H1 (cell line): ENCODE measurements around the gene FAR2. TPM values are rescaled to one million over a fixed set of nuclear protein-coding genes. Genes with fewer than 3 reads are reported as not detected.

ENCODE experiments used
- PHF8 ChIP-seq: fragments of 200-600 bp; sonication (generic); conservative IDR thresholded peaks from 2 replicates; pipeline ENCODE4 v1.7.1; 2012; ENCODE audit warnings: low read depth, mild to moderate bottlenecking, inconsistent platforms, low read length, moderate library complexity
- TEAD4 ChIP-seq: IDR thresholded peaks from 2 replicates; pipeline ENCODE4 v1.6.1; 2012; ENCODE audit warnings: low read depth, low read length, inconsistent platforms, mixed read lengths
- polyA plus RNA-seq, 7 experiments: library from polyadenylated mRNA; depleted of rRNA in 3 of 7; stranded (reverse) in 5 of 7; unstranded in 2 of 7; fragments of >200 nt in 5 of 7; fragments of 200-250 nt in 2 of 7; gene quantifications; 1 replicate in 5 of 7; 2 replicates in 1 of 7; 4 replicates in 1 of 7; pipeline versions ENCODE4 v1.2.1 to v1.2.3, GENCODE V29; 2011 to 2013; ENCODE audit warnings: missing spikeins in 2 of 7, mixed read lengths in 2 of 7
- total RNA-seq: library from RNA; stranded (reverse); fragmentation: NEBNext Ultra II Directional; extraction: Animal tissue kit (Norgen Biotek cat#: 25700); gene quantifications from 2 replicates; pipeline ENCODE4 v1.2.1, GENCODE V29; 2021
- TF ChIP-seq, protein P1 (sequence below): fragments of 300-600 bp; sonication (generic); IDR thresholded peaks from 2 replicates; pipeline ENCODE4 v1.7.1; 2012; ENCODE audit warnings: low read length, moderate library complexity, mild to moderate bottlenecking, inconsistent platforms; ENCODE audit not compliant: insufficient replicate concordance

The FAR2 gene
- total and polyA plus RNA-seq, 2 of the 8 experiments (the other 6 are each of a cell fraction or from before 2014, with no cell fraction given) = 24.0 to 24.1 TPM

DNA sequence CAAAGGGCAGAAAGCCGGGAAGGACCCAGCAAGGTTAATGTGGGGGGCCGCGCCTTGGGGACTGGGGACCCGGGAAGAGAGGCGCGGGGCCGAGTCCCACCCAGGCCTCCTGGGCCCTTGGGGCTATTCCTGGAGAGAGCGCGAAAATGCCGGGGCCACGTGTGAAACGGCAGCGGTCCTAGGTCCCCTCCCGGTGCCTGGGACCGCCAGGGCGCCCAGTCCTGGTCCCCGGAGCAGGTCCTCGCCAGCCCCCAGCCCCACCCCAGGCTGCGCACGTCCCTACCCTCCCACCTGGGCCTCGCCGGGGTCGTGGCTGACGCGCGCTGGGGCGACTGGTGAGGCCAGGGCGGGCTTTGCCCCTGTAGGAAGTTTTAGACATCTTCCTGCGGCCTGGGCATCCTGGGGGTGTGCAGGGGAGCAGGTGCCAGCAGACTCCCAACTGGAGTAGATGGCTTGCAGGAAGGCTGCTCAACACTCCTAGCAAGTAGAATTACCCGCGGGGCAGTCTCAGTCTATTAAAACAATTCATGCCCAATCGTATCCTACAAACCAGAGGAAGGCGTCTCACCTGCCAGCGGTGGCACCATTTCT, 708 bp downstream of the FAR2 start (continued):
- TF ChIP-seq, protein P1, sequence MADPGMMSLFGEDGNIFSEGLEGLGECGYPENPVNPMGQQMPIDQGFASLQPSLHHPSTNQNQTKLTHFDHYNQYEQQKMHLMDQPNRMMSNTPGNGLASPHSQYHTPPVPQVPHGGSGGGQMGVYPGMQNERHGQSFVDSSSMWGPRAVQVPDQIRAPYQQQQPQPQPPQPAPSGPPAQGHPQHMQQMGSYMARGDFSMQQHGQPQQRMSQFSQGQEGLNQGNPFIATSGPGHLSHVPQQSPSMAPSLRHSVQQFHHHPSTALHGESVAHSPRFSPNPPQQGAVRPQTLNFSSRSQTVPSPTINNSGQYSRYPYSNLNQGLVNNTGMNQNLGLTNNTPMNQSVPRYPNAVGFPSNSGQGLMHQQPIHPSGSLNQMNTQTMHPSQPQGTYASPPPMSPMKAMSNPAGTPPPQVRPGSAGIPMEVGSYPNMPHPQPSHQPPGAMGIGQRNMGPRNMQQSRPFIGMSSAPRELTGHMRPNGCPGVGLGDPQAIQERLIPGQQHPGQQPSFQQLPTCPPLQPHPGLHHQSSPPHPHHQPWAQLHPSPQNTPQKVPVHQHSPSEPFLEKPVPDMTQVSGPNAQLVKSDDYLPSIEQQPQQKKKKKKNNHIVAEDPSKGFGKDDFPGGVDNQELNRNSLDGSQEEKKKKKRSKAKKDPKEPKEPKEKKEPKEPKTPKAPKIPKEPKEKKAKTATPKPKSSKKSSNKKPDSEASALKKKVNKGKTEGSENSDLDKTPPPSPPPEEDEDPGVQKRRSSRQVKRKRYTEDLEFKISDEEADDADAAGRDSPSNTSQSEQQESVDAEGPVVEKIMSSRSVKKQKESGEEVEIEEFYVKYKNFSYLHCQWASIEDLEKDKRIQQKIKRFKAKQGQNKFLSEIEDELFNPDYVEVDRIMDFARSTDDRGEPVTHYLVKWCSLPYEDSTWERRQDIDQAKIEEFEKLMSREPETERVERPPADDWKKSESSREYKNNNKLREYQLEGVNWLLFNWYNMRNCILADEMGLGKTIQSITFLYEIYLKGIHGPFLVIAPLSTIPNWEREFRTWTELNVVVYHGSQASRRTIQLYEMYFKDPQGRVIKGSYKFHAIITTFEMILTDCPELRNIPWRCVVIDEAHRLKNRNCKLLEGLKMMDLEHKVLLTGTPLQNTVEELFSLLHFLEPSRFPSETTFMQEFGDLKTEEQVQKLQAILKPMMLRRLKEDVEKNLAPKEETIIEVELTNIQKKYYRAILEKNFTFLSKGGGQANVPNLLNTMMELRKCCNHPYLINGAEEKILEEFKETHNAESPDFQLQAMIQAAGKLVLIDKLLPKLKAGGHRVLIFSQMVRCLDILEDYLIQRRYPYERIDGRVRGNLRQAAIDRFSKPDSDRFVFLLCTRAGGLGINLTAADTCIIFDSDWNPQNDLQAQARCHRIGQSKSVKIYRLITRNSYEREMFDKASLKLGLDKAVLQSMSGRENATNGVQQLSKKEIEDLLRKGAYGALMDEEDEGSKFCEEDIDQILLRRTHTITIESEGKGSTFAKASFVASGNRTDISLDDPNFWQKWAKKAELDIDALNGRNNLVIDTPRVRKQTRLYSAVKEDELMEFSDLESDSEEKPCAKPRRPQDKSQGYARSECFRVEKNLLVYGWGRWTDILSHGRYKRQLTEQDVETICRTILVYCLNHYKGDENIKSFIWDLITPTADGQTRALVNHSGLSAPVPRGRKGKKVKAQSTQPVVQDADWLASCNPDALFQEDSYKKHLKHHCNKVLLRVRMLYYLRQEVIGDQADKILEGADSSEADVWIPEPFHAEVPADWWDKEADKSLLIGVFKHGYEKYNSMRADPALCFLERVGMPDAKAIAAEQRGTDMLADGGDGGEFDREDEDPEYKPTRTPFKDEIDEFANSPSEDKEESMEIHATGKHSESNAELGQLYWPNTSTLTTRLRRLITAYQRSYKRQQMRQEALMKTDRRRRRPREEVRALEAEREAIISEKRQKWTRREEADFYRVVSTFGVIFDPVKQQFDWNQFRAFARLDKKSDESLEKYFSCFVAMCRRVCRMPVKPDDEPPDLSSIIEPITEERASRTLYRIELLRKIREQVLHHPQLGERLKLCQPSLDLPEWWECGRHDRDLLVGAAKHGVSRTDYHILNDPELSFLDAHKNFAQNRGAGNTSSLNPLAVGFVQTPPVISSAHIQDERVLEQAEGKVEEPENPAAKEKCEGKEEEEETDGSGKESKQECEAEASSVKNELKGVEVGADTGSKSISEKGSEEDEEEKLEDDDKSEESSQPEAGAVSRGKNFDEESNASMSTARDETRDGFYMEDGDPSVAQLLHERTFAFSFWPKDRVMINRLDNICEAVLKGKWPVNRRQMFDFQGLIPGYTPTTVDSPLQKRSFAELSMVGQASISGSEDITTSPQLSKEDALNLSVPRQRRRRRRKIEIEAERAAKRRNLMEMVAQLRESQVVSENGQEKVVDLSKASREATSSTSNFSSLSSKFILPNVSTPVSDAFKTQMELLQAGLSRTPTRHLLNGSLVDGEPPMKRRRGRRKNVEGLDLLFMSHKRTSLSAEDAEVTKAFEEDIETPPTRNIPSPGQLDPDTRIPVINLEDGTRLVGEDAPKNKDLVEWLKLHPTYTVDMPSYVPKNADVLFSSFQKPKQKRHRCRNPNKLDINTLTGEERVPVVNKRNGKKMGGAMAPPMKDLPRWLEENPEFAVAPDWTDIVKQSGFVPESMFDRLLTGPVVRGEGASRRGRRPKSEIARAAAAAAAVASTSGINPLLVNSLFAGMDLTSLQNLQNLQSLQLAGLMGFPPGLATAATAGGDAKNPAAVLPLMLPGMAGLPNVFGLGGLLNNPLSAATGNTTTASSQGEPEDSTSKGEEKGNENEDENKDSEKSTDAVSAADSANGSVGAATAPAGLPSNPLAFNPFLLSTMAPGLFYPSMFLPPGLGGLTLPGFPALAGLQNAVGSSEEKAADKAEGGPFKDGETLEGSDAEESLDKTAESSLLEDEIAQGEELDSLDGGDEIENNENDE = no peak
- peak; percentile 43 for TF ChIP-seq PHF8
- no peak for TF ChIP-seq TEAD4
